ENCODE results near the gene ATPAF2.

- TF ChIP-seq CTCF (conservative IDR thresholded peaks at IDR 0.05; ENCODE audit: low read depth in 2 of 2): no peak
- no peak for TF ChIP-seq ETS1 (IDR thresholded peaks at IDR 0.05)
- TF ChIP-seq REST (IDR thresholded peaks at IDR 0.05; ENCODE audit: unreplicated experiment): no peak
- no peak for TF ChIP-seq EZH2phosphoT487 (IDR thresholded peaks at IDR 0.05; ENCODE audit: unreplicated experiment)
- TF ChIP-seq POLR2AphosphoS5 (IDR thresholded peaks at IDR 0.05; ENCODE audit: low read depth): no peak
- TF ChIP-seq EZH2 (IDR thresholded peaks at IDR 0.05; ENCODE audit: low read depth, unreplicated experiment): no peak
- no peak for TF ChIP-seq ZNF114 (CRISPR knock-in tag; IDR thresholded peaks at IDR 0.05)
- TF ChIP-seq ZNF462 (CRISPR knock-in tag; IDR thresholded peaks at IDR 0.05): no peak
- TF ChIP-seq CREB1 (CRISPR knock-in tag; IDR thresholded peaks at IDR 0.05; ENCODE audit: low read depth): no peak
- TF ChIP-seq NANOG (IDR thresholded peaks at IDR 0.05; ENCODE audit: borderline replicate concordance): no peak
- no peak for TF ChIP-seq ZNF331 (CRISPR knock-in tag; IDR thresholded peaks at IDR 0.05; ENCODE audit: low read depth)
- no peak for TF ChIP-seq STAT1 (IDR thresholded peaks at IDR 0.05; ENCODE audit: unreplicated experiment)
These were observed 25.1 kb upstream of the ATPAF2 start for GRCh38 chr17:18064053-18064452.
